ENCODE results near the gene ADAMTS17. TPM values are rescaled to one million over a fixed set of nuclear protein-coding genes. Genes with fewer than 3 reads are reported as not detected.

ADAMTS17 gene
- total RNA-seq, 1 experiment from 2014 or later = 0.15 TPM

DNA sequence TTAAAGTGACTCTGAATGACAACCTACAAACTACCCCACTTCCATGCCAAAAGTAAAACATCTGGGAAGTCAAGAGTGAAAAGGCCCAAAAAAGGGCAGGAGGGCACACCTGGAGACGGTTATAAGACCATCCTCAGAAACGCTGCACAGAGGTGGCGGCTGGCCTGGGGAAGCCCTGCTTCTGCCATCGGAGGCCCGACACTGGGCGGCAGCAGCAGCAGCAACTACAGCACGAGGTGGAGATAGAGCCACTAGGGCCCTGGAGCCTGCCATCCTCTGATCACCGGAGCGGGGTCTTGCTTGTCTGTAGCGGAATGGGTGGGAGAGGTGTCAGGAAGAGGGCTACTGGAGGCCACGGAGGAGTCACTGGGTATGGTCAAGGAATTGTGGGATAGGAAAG, 283.3 kb downstream of the ADAMTS17 start:
- Histone ChIP-seq H3K27me3 (replicated peaks; ENCODE audit: insufficient read depth, low read depth, low read length, poor library complexity) (peaks cover 4% of the 10 kb centered on the region), H3K36me3 (ENCODE audit: insufficient read depth, low read length, poor library complexity, severe bottlenecking) (no peaks in the 10 kb centered on the region), H3K27ac (ENCODE audit: low read depth, low read length, poor library complexity, severe bottlenecking) (no peak overlapping the region), H3K4me1 (ENCODE audit: insufficient read depth, low read length, poor library complexity, severe bottlenecking) (no peaks in the 10 kb centered on the region), H3K4me3 (ENCODE audit: low read depth, low read length, poor library complexity, severe bottlenecking) (no peak overlapping the region), H3K9me3 (ENCODE audit: low read depth, low read length, poor library complexity, severe bottlenecking) (no peaks in the 10 kb centered on the region)
- DNase-seq (ENCODE audit: low spot score) = no peak
- ChIA-PET CTCF (no interaction called here), POLR2A (ENCODE audit: low non-redundant PET) (no interaction called here)
- TF ChIP-seq CTCF (conservative IDR thresholded peaks at IDR 0.05; ENCODE audit: low read depth, low read length) (no peak), EZH2 (IDR thresholded peaks at IDR 0.05; ENCODE audit: borderline replicate concordance, low read depth, low read length, poor library complexity, severe bottlenecking) (no peak)
- intact Hi-C loops (cut with micrococcal nuclease; ENCODE audit: unreplicated experiment) = no loop called here
- BruUV-seq (replicated peaks) = no TSS peak

DNA sequence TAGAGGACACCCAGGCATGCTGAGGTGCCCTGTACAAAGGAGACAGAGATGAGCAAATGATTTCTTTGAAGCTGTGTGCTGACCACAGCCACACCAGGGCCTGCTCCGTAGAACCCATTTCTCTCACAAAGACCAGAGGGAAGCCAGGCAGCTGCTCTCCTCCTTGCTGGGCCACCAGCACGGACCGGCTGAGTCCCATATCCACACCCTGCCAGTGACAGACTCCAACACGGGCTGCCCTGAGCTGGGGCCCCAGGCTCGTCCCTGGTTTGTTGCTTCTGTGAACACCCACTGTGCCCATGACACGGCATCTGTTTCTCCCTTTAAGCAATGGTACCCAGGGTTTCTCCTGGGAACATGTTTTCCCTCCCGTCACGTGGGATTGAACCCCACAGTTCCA, 284.5 kb downstream of the ADAMTS17 start:
- no peak overlapping the region for H3K4me3 ChIP-seq (ENCODE audit: low read depth, low read length, poor library complexity, severe bottlenecking)
- no TSS peak for BruUV-seq (replicated peaks)
- DNase-seq (ENCODE audit: low spot score) = no peak
- intact Hi-C loops (cut with micrococcal nuclease; ENCODE audit: unreplicated experiment) = no loop called here
- CTCF ChIA-PET = no interaction called here
- no peaks in the 10 kb centered on the region for H3K36me3 ChIP-seq (ENCODE audit: insufficient read depth, low read length, poor library complexity, severe bottlenecking)
- TF ChIP-seq CTCF (conservative IDR thresholded peaks at IDR 0.05; ENCODE audit: low read depth, low read length) (no peak), EZH2 (IDR thresholded peaks at IDR 0.05; ENCODE audit: borderline replicate concordance, low read depth, low read length, poor library complexity, severe bottlenecking) (no peak)
- peaks cover 4% of the 10 kb centered on the region for H3K27me3 ChIP-seq (replicated peaks; ENCODE audit: insufficient read depth, low read depth, low read length, poor library complexity)
- no peaks in the 10 kb centered on the region for H3K4me1 ChIP-seq (ENCODE audit: insufficient read depth, low read length, poor library complexity, severe bottlenecking)
- H3K9me3 ChIP-seq (ENCODE audit: low read depth, low read length, poor library complexity, severe bottlenecking) = no peaks in the 10 kb centered on the region
- H3K27ac ChIP-seq (ENCODE audit: low read depth, low read length, poor library complexity, severe bottlenecking) = no peak overlapping the region
- POLR2A ChIA-PET (ENCODE audit: low non-redundant PET) = no interaction called here

DNA sequence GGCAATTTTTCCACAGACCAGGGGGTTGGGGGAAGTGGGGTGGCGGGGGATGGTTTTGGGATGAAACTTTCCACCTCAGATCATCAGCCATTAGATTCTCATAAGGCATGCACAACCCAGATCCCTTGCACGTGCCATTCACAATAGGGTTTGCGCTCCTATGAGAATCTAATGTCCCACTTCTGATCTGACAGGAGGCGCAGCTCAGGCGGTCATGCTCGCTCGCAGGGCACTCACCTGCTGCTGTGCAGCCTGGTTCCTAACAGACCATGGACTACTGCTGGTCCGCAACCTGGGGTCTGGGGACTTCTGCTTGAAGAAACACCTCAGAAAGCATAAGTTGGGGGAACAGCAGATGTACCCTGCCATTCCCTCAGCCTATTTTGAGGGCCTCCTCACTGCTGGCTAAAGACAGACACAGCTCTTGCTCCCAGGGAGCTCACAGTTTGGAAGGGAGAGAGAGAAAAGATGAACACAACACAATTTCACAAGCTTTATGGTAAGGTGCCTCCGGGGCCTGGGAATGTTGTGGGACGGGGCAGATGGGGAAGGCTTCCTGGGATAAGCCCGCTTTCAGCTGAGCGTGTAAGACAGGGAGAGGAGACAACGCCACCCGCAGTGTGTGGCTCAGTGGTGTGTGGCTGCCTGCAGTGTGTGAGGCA, 285.2 kb downstream of the ADAMTS17 start:
- Histone ChIP-seq H3K36me3 (ENCODE audit: insufficient read depth, low read length, poor library complexity, severe bottlenecking) (no peaks in the 10 kb centered on the region), H3K9me3 (ENCODE audit: low read depth, low read length, poor library complexity, severe bottlenecking) (no peaks in the 10 kb centered on the region), H3K4me3 (ENCODE audit: low read depth, low read length, poor library complexity, severe bottlenecking) (no peak overlapping the region), H3K27ac (ENCODE audit: low read depth, low read length, poor library complexity, severe bottlenecking) (no peak overlapping the region), H3K4me1 (ENCODE audit: insufficient read depth, low read length, poor library complexity, severe bottlenecking) (no peaks in the 10 kb centered on the region), H3K27me3 (replicated peaks; ENCODE audit: insufficient read depth, low read depth, low read length, poor library complexity) (peaks cover 4% of the 10 kb centered on the region)
- DNase-seq (ENCODE audit: low spot score) = no peak
- ChIA-PET POLR2A (ENCODE audit: low non-redundant PET) (interaction anchor here (0.6 kb wide), 1 partner anchor 85 kb away, joined by 3 read pairs; no protein-coding TSS in a partner anchor), CTCF (no interaction called here)
- no TSS peak for BruUV-seq (replicated peaks)
- intact Hi-C loops (cut with micrococcal nuclease; ENCODE audit: unreplicated experiment) = no loop called here
- TF ChIP-seq CTCF (conservative IDR thresholded peaks at IDR 0.05; ENCODE audit: low read depth, low read length) = no peak
- no peak for TF ChIP-seq EZH2 (IDR thresholded peaks at IDR 0.05; ENCODE audit: borderline replicate concordance, low read depth, low read length, poor library complexity, severe bottlenecking)
